Astrocyte of the spinal cord (primary cell): ENCODE measurements around the gene SLC8A1.

Experiments used
- DNase-seq: peaks from one replicate; pipeline ENCODE4 v3.0.0; 2011; ENCODE audit warnings: low read depth, low spot score
- H3K4me3 ChIP-seq: 2 replicates; pipeline ENCODE4 v1.5.1; 2011; ENCODE audit warnings: low read depth, mild to moderate bottlenecking, low read length, moderate library complexity
- in situ Hi-C: cut with HindIII; loops from 2 replicates; pipeline ENCODE4 v1.10.0; 2017; ENCODE audit warnings: low sequenced_read_pairs
- TF ChIP-seq, protein P1 (sequence below): IDR thresholded peaks from 2 replicates; pipeline ENCODE4 v1.5.1; 2012; ENCODE audit warnings: low read depth, mild to moderate bottlenecking, low read length, inconsistent platforms

SLC8A1 gene

GRCh38 chr2:40311026-40311425, 140.9 kb downstream of the SLC8A1 start:
- H3K4me3 ChIP-seq: no peak overlapping the region
- in situ Hi-C loops: no loop called here
- DNase-seq: no peak
- TF ChIP-seq, protein P1, sequence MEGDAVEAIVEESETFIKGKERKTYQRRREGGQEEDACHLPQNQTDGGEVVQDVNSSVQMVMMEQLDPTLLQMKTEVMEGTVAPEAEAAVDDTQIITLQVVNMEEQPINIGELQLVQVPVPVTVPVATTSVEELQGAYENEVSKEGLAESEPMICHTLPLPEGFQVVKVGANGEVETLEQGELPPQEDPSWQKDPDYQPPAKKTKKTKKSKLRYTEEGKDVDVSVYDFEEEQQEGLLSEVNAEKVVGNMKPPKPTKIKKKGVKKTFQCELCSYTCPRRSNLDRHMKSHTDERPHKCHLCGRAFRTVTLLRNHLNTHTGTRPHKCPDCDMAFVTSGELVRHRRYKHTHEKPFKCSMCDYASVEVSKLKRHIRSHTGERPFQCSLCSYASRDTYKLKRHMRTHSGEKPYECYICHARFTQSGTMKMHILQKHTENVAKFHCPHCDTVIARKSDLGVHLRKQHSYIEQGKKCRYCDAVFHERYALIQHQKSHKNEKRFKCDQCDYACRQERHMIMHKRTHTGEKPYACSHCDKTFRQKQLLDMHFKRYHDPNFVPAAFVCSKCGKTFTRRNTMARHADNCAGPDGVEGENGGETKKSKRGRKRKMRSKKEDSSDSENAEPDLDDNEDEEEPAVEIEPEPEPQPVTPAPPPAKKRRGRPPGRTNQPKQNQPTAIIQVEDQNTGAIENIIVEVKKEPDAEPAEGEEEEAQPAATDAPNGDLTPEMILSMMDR: no peak

GRCh38 chr2:40310303-40310702, 141.6 kb downstream of the SLC8A1 start:
- in situ Hi-C loops: no loop called here
- DNase-seq: no peak
- TF ChIP-seq, protein P1: no peak
- H3K4me3 ChIP-seq: no peak overlapping the region

GRCh38 chr2:40304340-40304739, 147.6 kb downstream of the SLC8A1 start:
- in situ Hi-C loops: no loop called here
- TF ChIP-seq, protein P1: no peak
- peak; percentile 26 for DNase-seq
- H3K4me3 ChIP-seq: no peak overlapping the region

DNA sequence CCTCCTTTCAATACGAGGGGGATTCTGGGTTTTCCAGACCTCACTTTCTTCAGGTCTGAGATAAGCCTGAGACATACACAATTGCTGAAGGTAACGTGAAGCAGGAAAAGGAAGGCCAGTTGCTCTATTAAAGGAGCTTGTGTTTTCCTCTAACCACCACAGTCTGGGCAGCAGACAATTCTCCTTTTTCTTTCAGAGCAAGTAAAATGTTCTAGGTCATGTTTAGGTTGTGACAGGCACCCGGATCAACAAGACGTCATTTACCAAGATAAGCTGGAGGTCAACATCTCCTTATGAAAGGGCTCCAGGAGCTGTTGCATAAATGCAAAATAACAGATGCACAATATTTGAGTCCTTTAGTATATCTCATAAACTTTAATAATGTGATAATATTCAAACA, 148.1 kb downstream of the SLC8A1 start:
- TF ChIP-seq, protein P1: no peak
- in situ Hi-C loops: no loop called here
- H3K4me3 ChIP-seq: no peak overlapping the region
- DNase-seq: no peak

GRCh38 chr2:40302751-40303325, 149.1 kb downstream of the SLC8A1 start:
- TF ChIP-seq, protein P1: no peak
- H3K4me3 ChIP-seq: no peak overlapping the region
- in situ Hi-C loops: no loop called here
- DNase-seq: peak; percentile 59

DNA sequence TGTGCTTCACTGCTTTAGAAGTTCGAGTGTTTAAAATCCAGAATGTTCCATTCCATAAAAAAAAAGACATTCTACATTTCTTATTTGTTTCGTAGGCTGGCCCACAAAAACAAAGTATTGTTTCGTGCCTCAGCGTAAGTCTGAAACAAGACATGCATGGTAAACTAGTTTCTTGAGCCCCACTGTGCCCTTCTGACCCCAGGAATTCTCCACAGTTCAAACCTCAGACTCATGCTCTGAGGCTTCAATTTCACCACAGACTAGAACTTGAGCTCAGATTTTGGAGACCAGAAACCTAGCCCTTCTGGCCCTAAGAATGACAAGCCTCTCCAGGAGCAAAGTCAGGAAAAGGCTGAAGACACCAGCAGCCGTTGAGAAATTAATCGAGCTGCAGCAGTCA, 151.5 kb downstream of the SLC8A1 start:
- TF ChIP-seq, protein P1: no peak
- in situ Hi-C loops: no loop called here
- H3K4me3 ChIP-seq: no peak overlapping the region
- DNase-seq: no peak

DNA sequence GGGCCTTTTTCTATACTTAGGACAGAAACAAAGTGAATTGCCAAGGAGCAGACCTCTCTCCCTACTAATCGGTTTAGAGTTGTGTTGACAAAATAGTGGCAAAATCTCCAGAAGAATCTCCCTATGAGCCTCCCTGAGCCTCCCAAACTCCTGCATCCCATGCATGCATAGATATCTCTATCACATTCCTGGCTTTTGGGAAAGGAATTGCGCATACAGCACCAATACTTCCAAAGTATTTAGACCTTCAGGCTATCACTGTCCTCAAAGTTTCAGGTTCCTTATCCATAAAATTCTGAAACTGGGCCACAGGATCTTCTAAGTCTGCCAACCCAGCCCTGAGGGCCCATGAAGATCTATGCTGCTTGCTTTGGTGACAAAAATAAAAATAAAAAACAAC, 152.1 kb downstream of the SLC8A1 start:
- in situ Hi-C loops: no loop called here
- TF ChIP-seq, protein P1: no peak
- no peak for DNase-seq
- H3K4me3 ChIP-seq: no peak overlapping the region
